CD4-positive, alpha-beta memory T cell (primary cell): ENCODE measurements around the gene SELENOV. TPM values are rescaled to one million over a fixed set of nuclear protein-coding genes. Genes with fewer than 3 reads are reported as not detected.
A peak's percentile ranks its signal among the peaks of the same experiment; 100 is the strongest.

Experiments
- CTCF ChIA-PET: fragments of 350-600 bp; sonication (Branson Sonifier 250); formaldehyde crosslinking; loops from one replicate; lab custom pipeline; 2021; ENCODE audit warnings: inconsistent platforms; ENCODE audit not compliant: partially characterized antibody; lab: Charles Lee
- POLR2A ChIA-PET: fragments of 350-600 bp; sonication (Branson Sonifier 250); formaldehyde crosslinking; loops from one replicate; lab custom pipeline; 2021; ENCODE audit not compliant: partially characterized antibody; lab: Charles Lee
- DNase-seq, 5 donors: peaks; one replicate each; pipeline versions ENCODE4 v3.0.0 to v3.0.0-alpha.2; 2020 to 2022; ENCODE audit warnings: mixed read lengths in 1 of 5
- H3K27ac ChIP-seq: one replicate; pipeline ENCODE4 v1.7.0; 2013; ENCODE audit warnings: low read depth, low read length
- H3K27me3 ChIP-seq: 2 replicates; pipeline ENCODE4 v1.7.0; 2013; ENCODE audit warnings: mild to moderate bottlenecking, low read length, moderate library complexity; ENCODE audit not compliant: insufficient read depth
- H3K36me3 ChIP-seq: 2 replicates; pipeline ENCODE4 v1.7.0; 2013; ENCODE audit warnings: mild to moderate bottlenecking, low read length, moderate library complexity; ENCODE audit not compliant: insufficient read depth
- H3K4me1 ChIP-seq: 2 replicates; pipeline ENCODE4 v1.7.0; 2013; ENCODE audit warnings: mild to moderate bottlenecking, low read length, moderate library complexity; ENCODE audit not compliant: insufficient read depth
- H3K4me3 ChIP-seq, 2 donors: one replicate each; pipeline ENCODE4 v1.7.0; 2013; ENCODE audit warnings: low read length in 2 of 2, mild to moderate bottlenecking in 1 of 2
- H3K9me3 ChIP-seq, 2 donors: one replicate each; pipeline ENCODE4 v1.7.0; 2013; ENCODE audit warnings: low read length in 2 of 2, control low read depth in 1 of 2; ENCODE audit not compliant: control insufficient read depth in 1 of 2
- H3K27ac Mint-ChIP-seq, 7 donors: one replicate each; pipeline ENCODE4 v1.8.0; 2020 to 2021; ENCODE audit warnings: mixed read lengths in 7 of 7, mild to moderate bottlenecking in 6 of 7, inconsistent platforms in 3 of 7, moderate library complexity in 3 of 7
- H3K27me3 Mint-ChIP-seq, 2 donors: one replicate each; pipeline ENCODE4 v1.8.0; 2020 to 2021; ENCODE audit warnings: mixed read lengths in 2 of 2
- H3K36me3 Mint-ChIP-seq, 2 donors: one replicate each; pipeline ENCODE4 v1.8.0; 2020 to 2021; ENCODE audit warnings: mixed read lengths in 2 of 2, inconsistent platforms in 1 of 2, mild to moderate bottlenecking in 1 of 2
- H3K4me1 Mint-ChIP-seq, 4 donors: one replicate each; pipeline ENCODE4 v1.8.0; 2020 to 2021; ENCODE audit warnings: mixed read lengths in 4 of 4, mild to moderate bottlenecking in 1 of 4
- H3K4me3 Mint-ChIP-seq, 8 donors: one replicate each; pipeline ENCODE4 v1.8.0; 2020 to 2021; ENCODE audit warnings: mixed read lengths in 8 of 8, mild to moderate bottlenecking in 7 of 8, moderate library complexity in 6 of 8, inconsistent platforms in 3 of 8
- H3K9me3 Mint-ChIP-seq, 8 donors: one replicate each; pipeline ENCODE4 v1.8.0; 2020 to 2021; ENCODE audit warnings: mixed read lengths in 8 of 8, mild to moderate bottlenecking in 5 of 8, inconsistent platforms in 3 of 8, moderate library complexity in 1 of 8
- intact Hi-C: fragments of 100-400 bp; cut with micrococcal nuclease; formaldehyde crosslinking; loops from one replicate; pipeline ENCODE4 v1.15.1; 2023
- polyA plus RNA-seq, 2 donors: library from polyadenylated mRNA; unstranded; fragments of 300-500 nt; fragmentation: Illumina TruSeq; gene quantifications; one replicate each; pipeline ENCODE4 v1.2.3, GENCODE V29; 2021
- total RNA-seq, 2 experiments: library from RNA; stranded (reverse); gene quantifications; one replicate each; pipeline ENCODE4 v1.2.3, GENCODE V29; 2021

Gene SELENOV
- total and polyA plus RNA-seq, 4 experiments from 2014 or later = not detected

GRCh38 chr19:39531834-39532232, 16.9 kb downstream of the SELENOV start:
- H3K27me3 ChIP-seq = no peaks in the 10 kb centered on the region
- peak overlapping the region; percentile 83 for H3K27ac ChIP-seq
- Mint-ChIP-seq H3K36me3 (peaks cover 6% of the 10 kb centered on the region in 2 donors), H3K4me3 (peak overlapping the region; percentile 91 to 96 (median 94)), H3K27me3 (no peaks in the 10 kb centered on the region), H3K9me3 (no peaks in the 10 kb centered on the region), H3K27ac (peak overlapping the region; percentile 79 to 90 (median 84)), H3K4me1 (peaks cover 14 to 40% (median 24%) of the 10 kb centered on the region in 4 donors)
- no peaks in the 10 kb centered on the region for H3K36me3 ChIP-seq
- no peaks in the 10 kb centered on the region for H3K9me3 ChIP-seq
- no peak for DNase-seq
- peaks cover 20% of the 10 kb centered on the region for H3K4me1 ChIP-seq
- POLR2A ChIA-PET = interaction anchor here (0.8 to 2.1 kb wide), 11 partner anchors 13 to 141 kb away, joined by 3 to 14 read pairs (median 5); partner anchors contain the start of genes MED29, PAF1, RPS16 and SUPT5H
- H3K4me3 ChIP-seq = peak overlapping the region; percentile 19 to 92
- intact Hi-C loops = loop anchor here (1.0 to 10.0 kb wide), 9 partner anchors 35 to 410 kb away; partner anchors contain the start of genes DLL3, LRFN1, PLEKHG2 and TIMM50
- CTCF ChIA-PET = interaction anchor here (0.7 to 4.3 kb wide), 20 partner anchors 7 to 319 kb away, joined by 3 to 56 read pairs (median 6); partner anchors contain the start of genes GMFG, RPS16, SUPT5H and TIMM50

GRCh38 chr19:39532233-39533002, 17.5 kb downstream of the SELENOV start, which contains the start of gene EID2B:
TSS of gene EID2B (minus strand) at chr19:39532852. CDS start at chr19:39532802, 50 bp downstream.
- peaks cover 14 to 43% (median 28%) of the 10 kb centered on the region in 4 donors for H3K4me1 Mint-ChIP-seq
- H3K27ac Mint-ChIP-seq = peak within 1 kb of the TSS; percentile 81 to 95 (median 92)
- no peaks in the 10 kb centered on the region for H3K9me3 ChIP-seq
- H3K4me1 ChIP-seq = peaks cover 20% of the 10 kb centered on the region
- H3K4me3 ChIP-seq = peak within 1 kb of the TSS; percentile 19 to 92
- no peaks in the 10 kb centered on the region for H3K27me3 ChIP-seq
- H3K4me3 Mint-ChIP-seq = peak within 1 kb of the TSS; percentile 91 to 96 (median 94)
- peak; percentile 92 to 95 (median 94) for DNase-seq
- H3K9me3 Mint-ChIP-seq = no peaks in the 10 kb centered on the region
- H3K36me3 Mint-ChIP-seq = peaks cover 6% of the 10 kb centered on the region in 2 donors
- intact Hi-C loops = loop anchor here (1.0 to 10.0 kb wide), 9 partner anchors 35 to 410 kb away; partner anchors contain the start of genes DLL3, LRFN1, PLEKHG2 and TIMM50
- peak within 1 kb of the TSS; percentile 83 for H3K27ac ChIP-seq
- ChIA-PET POLR2A (interaction anchor here (0.7 to 2.1 kb wide), 13 partner anchors 13 to 141 kb away, joined by 3 to 14 read pairs (median 4); partner anchors contain the start of genes MED29, PAF1, RPS16 and SUPT5H), CTCF (interaction anchor here (0.6 to 4.3 kb wide), 30 partner anchors 8 to 422 kb away, joined by 3 to 56 read pairs (median 4); partner anchors contain the start of genes GMFG, MED29, PLEKHG2 and RPS16)
- no peaks in the 10 kb centered on the region for H3K36me3 ChIP-seq
- no peaks in the 10 kb centered on the region for H3K27me3 Mint-ChIP-seq

GRCh38 chr19:39533003-39533512, 18.1 kb downstream of the SELENOV start:
- peak overlapping the region; percentile 83 for H3K27ac ChIP-seq
- POLR2A ChIA-PET = interaction anchor here (0.5 to 2.1 kb wide), 14 partner anchors 12 to 238 kb away, joined by 3 to 14 read pairs (median 4); partner anchors contain the start of genes MED29, PAF1, RPS16 and SUPT5H

GRCh38 chr19:39533791-39534190, 18.9 kb downstream of the SELENOV start:
- Histone ChIP-seq H3K36me3 (no peaks in the 10 kb centered on the region), H3K9me3 (no peaks in the 10 kb centered on the region), H3K4me1 (peaks cover 32% of the 10 kb centered on the region), H3K27ac (no peak overlapping the region), H3K4me3 (no peak overlapping the region), H3K27me3 (no peaks in the 10 kb centered on the region)
- ChIA-PET POLR2A (interaction anchor here (0.6 to 2.8 kb wide), 3 partner anchors 89 to 143 kb away, joined by 3 to 11 read pairs (median 4); partner anchors contain the start of genes MED29, PAF1, RPS16 and SUPT5H), CTCF (interaction anchor here (1.0 to 4.3 kb wide), 18 partner anchors 9 to 424 kb away, joined by 3 to 56 read pairs (median 6); partner anchors contain the start of genes RPS16 and SUPT5H)
- no peak for DNase-seq
- Mint-ChIP-seq H3K9me3 (no peaks in the 10 kb centered on the region), H3K4me1 (peaks cover 22 to 52% (median 37%) of the 10 kb centered on the region in 4 donors), H3K27me3 (no peaks in the 10 kb centered on the region), H3K36me3 (peaks cover 0 to 3% of the 10 kb centered on the region in 2 donors), H3K4me3 (no peak overlapping the region), H3K27ac (peak overlapping the region in 2 of 7 donors; percentile 10 to 35)
- intact Hi-C loops = loop anchor here (2.0 to 10.0 kb wide), 4 partner anchors 36 to 411 kb away; partner anchors contain the start of genes DLL3 and LRFN1

More at GRCh38 chr19:39533003-39533512, 18.1 kb downstream of the SELENOV start:
- no peaks in the 10 kb centered on the region for H3K36me3 ChIP-seq
- Mint-ChIP-seq H3K27ac (peak overlapping the region; percentile 81 to 95 (median 92)), H3K4me1 (peaks cover 17 to 50% (median 32%) of the 10 kb centered on the region in 4 donors), H3K36me3 (peaks cover 6% of the 10 kb centered on the region in 2 donors), H3K9me3 (no peaks in the 10 kb centered on the region), H3K4me3 (peak overlapping the region in 7 of 8 donors; percentile 91 to 96 (median 95)), H3K27me3 (no peaks in the 10 kb centered on the region)
- H3K9me3 ChIP-seq = no peaks in the 10 kb centered on the region
- H3K4me3 ChIP-seq = peak overlapping the region in 1 of 2 donors; percentile 92
- intact Hi-C loops = loop anchor here (2.0 to 10.0 kb wide), 4 partner anchors 36 to 411 kb away; partner anchors contain the start of genes DLL3 and LRFN1
- DNase-seq = no peak
- H3K4me1 ChIP-seq = peaks cover 25% of the 10 kb centered on the region
- CTCF ChIA-PET = interaction anchor here (0.6 to 4.3 kb wide), 26 partner anchors 8 to 423 kb away, joined by 3 to 56 read pairs (median 5); partner anchors contain the start of genes MED29, PLEKHG2, RPS16 and SELENOV
- H3K27me3 ChIP-seq = no peaks in the 10 kb centered on the region

GRCh38 chr19:39539165-39539517, 24.2 kb downstream of the SELENOV start:
- H3K4me1 Mint-ChIP-seq = peaks cover 27 to 63% (median 45%) of the 10 kb centered on the region in 4 donors
- H3K9me3 Mint-ChIP-seq = no peaks in the 10 kb centered on the region
- no peak for DNase-seq
- intact Hi-C loops = loop anchor here (10.0 kb wide), 1 partner anchor 214 kb away; the partner anchor contains the start of gene LRFN1
- peaks cover 0 to 1% of the 10 kb centered on the region in 2 donors for H3K27me3 Mint-ChIP-seq
- Histone ChIP-seq H3K36me3 (no peaks in the 10 kb centered on the region), H3K27ac (peak overlapping the region; percentile 86), H3K9me3 (no peaks in the 10 kb centered on the region), H3K27me3 (no peaks in the 10 kb centered on the region), H3K4me1 (peaks cover 39% of the 10 kb centered on the region), H3K4me3 (peak overlapping the region; percentile 15 to 67)
- peaks cover 0 to 7% of the 10 kb centered on the region in 2 donors for H3K36me3 Mint-ChIP-seq
- peak overlapping the region; percentile 91 to 97 (median 94) for H3K27ac Mint-ChIP-seq
- H3K4me3 Mint-ChIP-seq = peak overlapping the region; percentile 87 to 95 (median 92)
- POLR2A ChIA-PET = interaction anchor here (0.6 to 2.5 kb wide), 11 partner anchors 11 to 204 kb away, joined by 3 to 17 read pairs (median 4); partner anchors contain the start of genes MED29, PAF1, RPS16 and SUPT5H
- CTCF ChIA-PET = interaction anchor here (1.0 to 2.1 kb wide), 5 partner anchors 12 to 417 kb away, joined by 3 to 11 read pairs (median 3); no protein-coding TSS in a partner anchor
